H1 (cell line): ENCODE data around the gene EHD2. TPM values are rescaled to one million over a fixed set of nuclear protein-coding genes. Genes with fewer than 3 reads are reported as not detected.

Experiments
- GTF2F1 ChIP-seq: IDR thresholded peaks from 2 replicates; pipeline ENCODE4 v1.6.1; 2012; ENCODE audit warnings: low read depth, low read length, improper control_type of control experiment, borderline replicate concordance
- HDAC6 ChIP-seq: IDR thresholded peaks from one replicate; pipeline ENCODE4 v1.7.1; 2012; ENCODE audit warnings: low read depth, mild to moderate bottlenecking, inconsistent platforms, low read length, moderate library complexity
- KDM5A ChIP-seq: fragments of 200-600 bp; IDR thresholded peaks from 2 replicates; pipeline ENCODE4 v1.7.1; 2012; ENCODE audit warnings: mild to moderate bottlenecking, low read length, inconsistent platforms, mixed read lengths
- RNF2 ChIP-seq: fragments of 200-900, 300-1000 bp; sonication (generic); IDR thresholded peaks from 2 replicates; pipeline ENCODE4 v1.7.1; 2016; ENCODE audit warnings: borderline replicate concordance, low read depth, mild to moderate bottlenecking, antibody characterized with exemption, low read length; ENCODE audit not compliant: poor library complexity, severe bottlenecking; ENCODE audit errors: missing control alignments
- SIRT6 ChIP-seq: IDR thresholded peaks from one replicate; pipeline ENCODE4 v1.7.1; 2012; ENCODE audit warnings: low read length, inconsistent platforms
- SP4 ChIP-seq: IDR thresholded peaks from 2 replicates; pipeline ENCODE4 v1.6.1; 2012; ENCODE audit warnings: low read length, inconsistent platforms
- TEAD4 ChIP-seq: IDR thresholded peaks from 2 replicates; pipeline ENCODE4 v1.6.1; 2012; ENCODE audit warnings: low read depth, low read length, inconsistent platforms, mixed read lengths
- polyA plus RNA-seq, 7 experiments: library from polyadenylated mRNA; depleted of rRNA in 3 of 7; stranded (reverse) in 5 of 7; unstranded in 2 of 7; fragments of >200 nt in 5 of 7; fragments of 200-250 nt in 2 of 7; gene quantifications; 1 replicate in 5 of 7; 2 replicates in 1 of 7; 4 replicates in 1 of 7; pipeline versions ENCODE4 v1.2.1 to v1.2.3, GENCODE V29; 2011 to 2013; ENCODE audit warnings: missing spikeins in 2 of 7, mixed read lengths in 2 of 7
- total RNA-seq: library from RNA; stranded (reverse); fragmentation: NEBNext Ultra II Directional; extraction: Animal tissue kit (Norgen Biotek cat#: 25700); gene quantifications from 2 replicates; pipeline ENCODE4 v1.2.1, GENCODE V29; 2021
- TF ChIP-seq, protein P1 (sequence below): fragments of 300-600 bp; sonication (generic); IDR thresholded peaks from 2 replicates; pipeline ENCODE4 v1.7.1; 2012; ENCODE audit warnings: low read length, moderate library complexity, mild to moderate bottlenecking, inconsistent platforms; ENCODE audit not compliant: insufficient replicate concordance

Gene EHD2
- total and polyA plus RNA-seq, 2 of the 8 experiments (the other 6 are each of a cell fraction or from before 2014, with no cell fraction given): 4.5 to 14.3 TPM

DNA sequence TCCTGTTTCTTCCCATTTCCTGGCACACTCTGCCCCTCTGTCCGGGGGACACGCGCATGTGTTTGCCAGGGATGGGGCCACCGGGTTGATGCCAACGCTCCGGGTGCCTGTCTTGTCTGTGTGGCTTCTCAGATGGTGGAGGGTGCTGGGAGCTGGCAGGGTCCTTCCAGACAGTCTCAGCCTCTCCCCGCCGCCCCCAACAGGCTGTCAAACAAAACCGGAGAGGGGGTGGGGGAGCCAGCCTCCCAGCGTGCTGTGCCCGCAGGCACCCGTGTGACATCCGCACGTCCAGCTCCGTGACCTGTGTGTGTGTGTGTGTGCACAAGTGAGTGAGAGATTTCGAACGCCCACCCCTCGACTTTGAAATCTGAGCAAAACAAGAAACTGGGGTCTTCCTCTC is 10.6 kb upstream of the EHD2 start (continued):
- TF ChIP-seq HDAC6 (no peak), KDM5A (no peak), SIRT6 (no peak), GTF2F1 (no peak), TEAD4 (no peak), SP4 (no peak), RNF2 (no peak)
- TF ChIP-seq, protein P1, sequence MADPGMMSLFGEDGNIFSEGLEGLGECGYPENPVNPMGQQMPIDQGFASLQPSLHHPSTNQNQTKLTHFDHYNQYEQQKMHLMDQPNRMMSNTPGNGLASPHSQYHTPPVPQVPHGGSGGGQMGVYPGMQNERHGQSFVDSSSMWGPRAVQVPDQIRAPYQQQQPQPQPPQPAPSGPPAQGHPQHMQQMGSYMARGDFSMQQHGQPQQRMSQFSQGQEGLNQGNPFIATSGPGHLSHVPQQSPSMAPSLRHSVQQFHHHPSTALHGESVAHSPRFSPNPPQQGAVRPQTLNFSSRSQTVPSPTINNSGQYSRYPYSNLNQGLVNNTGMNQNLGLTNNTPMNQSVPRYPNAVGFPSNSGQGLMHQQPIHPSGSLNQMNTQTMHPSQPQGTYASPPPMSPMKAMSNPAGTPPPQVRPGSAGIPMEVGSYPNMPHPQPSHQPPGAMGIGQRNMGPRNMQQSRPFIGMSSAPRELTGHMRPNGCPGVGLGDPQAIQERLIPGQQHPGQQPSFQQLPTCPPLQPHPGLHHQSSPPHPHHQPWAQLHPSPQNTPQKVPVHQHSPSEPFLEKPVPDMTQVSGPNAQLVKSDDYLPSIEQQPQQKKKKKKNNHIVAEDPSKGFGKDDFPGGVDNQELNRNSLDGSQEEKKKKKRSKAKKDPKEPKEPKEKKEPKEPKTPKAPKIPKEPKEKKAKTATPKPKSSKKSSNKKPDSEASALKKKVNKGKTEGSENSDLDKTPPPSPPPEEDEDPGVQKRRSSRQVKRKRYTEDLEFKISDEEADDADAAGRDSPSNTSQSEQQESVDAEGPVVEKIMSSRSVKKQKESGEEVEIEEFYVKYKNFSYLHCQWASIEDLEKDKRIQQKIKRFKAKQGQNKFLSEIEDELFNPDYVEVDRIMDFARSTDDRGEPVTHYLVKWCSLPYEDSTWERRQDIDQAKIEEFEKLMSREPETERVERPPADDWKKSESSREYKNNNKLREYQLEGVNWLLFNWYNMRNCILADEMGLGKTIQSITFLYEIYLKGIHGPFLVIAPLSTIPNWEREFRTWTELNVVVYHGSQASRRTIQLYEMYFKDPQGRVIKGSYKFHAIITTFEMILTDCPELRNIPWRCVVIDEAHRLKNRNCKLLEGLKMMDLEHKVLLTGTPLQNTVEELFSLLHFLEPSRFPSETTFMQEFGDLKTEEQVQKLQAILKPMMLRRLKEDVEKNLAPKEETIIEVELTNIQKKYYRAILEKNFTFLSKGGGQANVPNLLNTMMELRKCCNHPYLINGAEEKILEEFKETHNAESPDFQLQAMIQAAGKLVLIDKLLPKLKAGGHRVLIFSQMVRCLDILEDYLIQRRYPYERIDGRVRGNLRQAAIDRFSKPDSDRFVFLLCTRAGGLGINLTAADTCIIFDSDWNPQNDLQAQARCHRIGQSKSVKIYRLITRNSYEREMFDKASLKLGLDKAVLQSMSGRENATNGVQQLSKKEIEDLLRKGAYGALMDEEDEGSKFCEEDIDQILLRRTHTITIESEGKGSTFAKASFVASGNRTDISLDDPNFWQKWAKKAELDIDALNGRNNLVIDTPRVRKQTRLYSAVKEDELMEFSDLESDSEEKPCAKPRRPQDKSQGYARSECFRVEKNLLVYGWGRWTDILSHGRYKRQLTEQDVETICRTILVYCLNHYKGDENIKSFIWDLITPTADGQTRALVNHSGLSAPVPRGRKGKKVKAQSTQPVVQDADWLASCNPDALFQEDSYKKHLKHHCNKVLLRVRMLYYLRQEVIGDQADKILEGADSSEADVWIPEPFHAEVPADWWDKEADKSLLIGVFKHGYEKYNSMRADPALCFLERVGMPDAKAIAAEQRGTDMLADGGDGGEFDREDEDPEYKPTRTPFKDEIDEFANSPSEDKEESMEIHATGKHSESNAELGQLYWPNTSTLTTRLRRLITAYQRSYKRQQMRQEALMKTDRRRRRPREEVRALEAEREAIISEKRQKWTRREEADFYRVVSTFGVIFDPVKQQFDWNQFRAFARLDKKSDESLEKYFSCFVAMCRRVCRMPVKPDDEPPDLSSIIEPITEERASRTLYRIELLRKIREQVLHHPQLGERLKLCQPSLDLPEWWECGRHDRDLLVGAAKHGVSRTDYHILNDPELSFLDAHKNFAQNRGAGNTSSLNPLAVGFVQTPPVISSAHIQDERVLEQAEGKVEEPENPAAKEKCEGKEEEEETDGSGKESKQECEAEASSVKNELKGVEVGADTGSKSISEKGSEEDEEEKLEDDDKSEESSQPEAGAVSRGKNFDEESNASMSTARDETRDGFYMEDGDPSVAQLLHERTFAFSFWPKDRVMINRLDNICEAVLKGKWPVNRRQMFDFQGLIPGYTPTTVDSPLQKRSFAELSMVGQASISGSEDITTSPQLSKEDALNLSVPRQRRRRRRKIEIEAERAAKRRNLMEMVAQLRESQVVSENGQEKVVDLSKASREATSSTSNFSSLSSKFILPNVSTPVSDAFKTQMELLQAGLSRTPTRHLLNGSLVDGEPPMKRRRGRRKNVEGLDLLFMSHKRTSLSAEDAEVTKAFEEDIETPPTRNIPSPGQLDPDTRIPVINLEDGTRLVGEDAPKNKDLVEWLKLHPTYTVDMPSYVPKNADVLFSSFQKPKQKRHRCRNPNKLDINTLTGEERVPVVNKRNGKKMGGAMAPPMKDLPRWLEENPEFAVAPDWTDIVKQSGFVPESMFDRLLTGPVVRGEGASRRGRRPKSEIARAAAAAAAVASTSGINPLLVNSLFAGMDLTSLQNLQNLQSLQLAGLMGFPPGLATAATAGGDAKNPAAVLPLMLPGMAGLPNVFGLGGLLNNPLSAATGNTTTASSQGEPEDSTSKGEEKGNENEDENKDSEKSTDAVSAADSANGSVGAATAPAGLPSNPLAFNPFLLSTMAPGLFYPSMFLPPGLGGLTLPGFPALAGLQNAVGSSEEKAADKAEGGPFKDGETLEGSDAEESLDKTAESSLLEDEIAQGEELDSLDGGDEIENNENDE: no peak
